Osteocyte (in vitro differentiated cells): ENCODE results near the gene TIE1. TPM values are rescaled to one million over a fixed set of nuclear protein-coding genes. Genes with fewer than 3 reads are reported as not detected.

Experiments
- DNase-seq: peaks from one replicate; pipeline ENCODE4 v3.0.0; 2021; ENCODE audit warnings: mixed read lengths; ENCODE audit not compliant: unreplicated experiment; ENCODE audit errors: extremely low spot score
- H3K27ac Mint-ChIP-seq: one replicate; pipeline ENCODE4 v1.8.0; 2021; ENCODE audit warnings: mild to moderate bottlenecking, mixed read lengths; ENCODE audit not compliant: unreplicated experiment
- H3K27me3 Mint-ChIP-seq: one replicate; pipeline ENCODE4 v1.8.0; 2021; ENCODE audit warnings: mixed read lengths; ENCODE audit not compliant: unreplicated experiment
- H3K36me3 Mint-ChIP-seq: one replicate; pipeline ENCODE4 v1.8.0; 2021; ENCODE audit warnings: mixed read lengths; ENCODE audit not compliant: unreplicated experiment
- H3K4me1 Mint-ChIP-seq: one replicate; pipeline ENCODE4 v1.8.0; 2021; ENCODE audit warnings: mixed read lengths; ENCODE audit not compliant: unreplicated experiment
- H3K4me3 Mint-ChIP-seq: one replicate; pipeline ENCODE4 v1.8.0; 2021; ENCODE audit warnings: mild to moderate bottlenecking, moderate library complexity, mixed read lengths; ENCODE audit not compliant: unreplicated experiment
- H3K9me3 Mint-ChIP-seq: one replicate; pipeline ENCODE4 v1.8.0; 2021; ENCODE audit warnings: mixed read lengths; ENCODE audit not compliant: unreplicated experiment
- CTCF ChIP-seq: fragments of 200-600 bp; sonication (generic); IDR thresholded peaks from 2 replicates; pipeline ENCODE4 v1.5.0; 2021; ENCODE audit warnings: antibody characterized with exemption, mild to moderate bottlenecking, moderate library complexity
- total RNA-seq: library from RNA; stranded (reverse); gene quantifications from 2 replicates; pipeline ENCODE4 v1.2.1, GENCODE V29; 2021

The TIE1 gene
- total RNA-seq, 1 donor from 2014 or later: not detected

- Mint-ChIP-seq H3K27ac (no peak overlapping the region), H3K36me3 (no peaks in the 10 kb centered on the region), H3K9me3 (no peaks in the 10 kb centered on the region), H3K4me1 (no peaks in the 10 kb centered on the region), H3K27me3 (no peaks in the 10 kb centered on the region), H3K4me3 (no peak overlapping the region)
- no peak for TF ChIP-seq CTCF
- DNase-seq: no peak
Observed at GRCh38 chr1:43318831-43319230, 18.0 kb downstream of the TIE1 start.

- Mint-ChIP-seq H3K4me3 (no peak overlapping the region), H3K27me3 (no peaks in the 10 kb centered on the region), H3K9me3 (no peaks in the 10 kb centered on the region), H3K27ac (no peak overlapping the region), H3K36me3 (no peaks in the 10 kb centered on the region), H3K4me1 (no peaks in the 10 kb centered on the region)
- no peak for DNase-seq
- TF ChIP-seq CTCF: no peak
Observed at GRCh38 chr1:43319288-43319687, 18.5 kb downstream of the TIE1 start.

- no peaks in the 10 kb centered on the region for H3K4me1 Mint-ChIP-seq
- DNase-seq: no peak
- H3K4me3 Mint-ChIP-seq: no peak overlapping the region
- H3K27me3 Mint-ChIP-seq: no peaks in the 10 kb centered on the region
- H3K9me3 Mint-ChIP-seq: peaks cover 3% of the 10 kb centered on the region
- no peaks in the 10 kb centered on the region for H3K36me3 Mint-ChIP-seq
- H3K27ac Mint-ChIP-seq: no peak overlapping the region
- no peak for TF ChIP-seq CTCF
Observed at GRCh38 chr1:43319766-43320165, 19.0 kb downstream of the TIE1 start.

- Mint-ChIP-seq H3K4me1 (no peaks in the 10 kb centered on the region), H3K27me3 (no peaks in the 10 kb centered on the region), H3K4me3 (no peak overlapping the region), H3K27ac (no peak overlapping the region), H3K36me3 (no peaks in the 10 kb centered on the region), H3K9me3 (peaks cover 13% of the 10 kb centered on the region)
- DNase-seq: no peak
- TF ChIP-seq CTCF: no peak
Observed at GRCh38 chr1:43321331-43321891, 20.6 kb downstream of the TIE1 start.

GRCh38 chr1:43322506-43322905, 21.7 kb downstream of the TIE1 start:
- H3K9me3 Mint-ChIP-seq: peaks cover 18% of the 10 kb centered on the region
- H3K4me1 Mint-ChIP-seq: no peaks in the 10 kb centered on the region
- no peaks in the 10 kb centered on the region for H3K36me3 Mint-ChIP-seq
- no peak overlapping the region for H3K27ac Mint-ChIP-seq
- no peak for DNase-seq
- no peak overlapping the region for H3K4me3 Mint-ChIP-seq
- no peaks in the 10 kb centered on the region for H3K27me3 Mint-ChIP-seq
- TF ChIP-seq CTCF: no peak
